Measurements from ENCODE around the gene FERMT1.

GRCh38 chr20:6091661-6092060 lies 31.2 kb downstream of the FERMT1 start:
- no peak for TF ChIP-seq CTCF (conservative IDR thresholded peaks at IDR 0.05; ENCODE audit: low read depth, low read length)
- TF ChIP-seq EZH2 (IDR thresholded peaks at IDR 0.05; ENCODE audit: borderline replicate concordance, low read depth, low read length, poor library complexity, severe bottlenecking), result no peak

Measured in A673 (cell line).